PC-3 (cell line): ENCODE data around the gene ROGDI. TPM values are rescaled to one million over a fixed set of nuclear protein-coding genes. Genes with fewer than 3 reads are reported as not detected.

Experiments used
- ATAC-seq: fragments of 200-7000 bp; cut with Tn5 transposase; 2 replicates; pipeline ENCODE4 v1.9.1; 2020; ENCODE audit warnings: mild to moderate bottlenecking, moderate library complexity
- BruUV-seq: library from RNA; stranded (reverse); fragments of 400-500 nt; replicated peaks from 2 replicates; lab custom pipeline; 2021; lab: Mats Ljungman, UMichigan
- CTCF ChIA-PET: fragments of 300-600 bp; sonication (Branson Sonifier 250); formaldehyde crosslinking; loops from one replicate; lab custom pipeline; 2022; ENCODE audit warnings: antibody characterized with exemption; lab: Charles Lee
- POLR2A ChIA-PET: fragments of 300-600 bp; sonication (Branson Sonifier 250); formaldehyde crosslinking; loops from one replicate; lab custom pipeline; 2022; ENCODE audit warnings: antibody characterized with exemption; ENCODE audit not compliant: unreplicated experiment; lab: Charles Lee
- DNase-seq: peaks from one replicate; pipeline ENCODE4 v3.0.0-alpha.2; 2015
- H2AFZ ChIP-seq: fragments of 300-600 bp; sonication (generic); 2 replicates; pipeline ENCODE4 v1.6.0; 2016; ENCODE audit warnings: antibody characterized with exemption, low read length
- H3F3A ChIP-seq: fragments of 300-600 bp; sonication (generic); one replicate; pipeline ENCODE4 v1.6.0; 2017; ENCODE audit warnings: antibody characterized with exemption, low read length, control low read depth, mild to moderate bottlenecking; ENCODE audit not compliant: unreplicated experiment
- H3K27ac ChIP-seq: fragments of 300-600 bp; sonication (generic); 2 replicates; pipeline ENCODE4 v1.5.1; 2016; ENCODE audit warnings: mild to moderate bottlenecking, low read length
- H3K27me3 ChIP-seq: fragments of 300-600 bp; sonication (generic); 2 replicates; pipeline ENCODE4 v1.6.1; 2016; ENCODE audit warnings: low read length, mixed read lengths
- H3K36me3 ChIP-seq: fragments of 300-600 bp; sonication (generic); 2 replicates; pipeline ENCODE4 v1.6.1; 2016; ENCODE audit warnings: low read depth, mixed run types, low read length, mixed read lengths
- H3K4me1 ChIP-seq: fragments of 300-600 bp; sonication (generic); 2 replicates; pipeline ENCODE4 v1.5.1; 2016; ENCODE audit warnings: low read length; ENCODE audit not compliant: insufficient read depth
- H3K4me2 ChIP-seq: fragments of 300-600 bp; sonication (generic); 2 replicates; pipeline ENCODE4 v1.6.0; 2016; ENCODE audit warnings: low read length
- H3K4me3 ChIP-seq: fragments of 300-600 bp; sonication (generic); 2 replicates; pipeline ENCODE4 v1.5.1; 2016; ENCODE audit warnings: mild to moderate bottlenecking, low read length, mixed read lengths
- H3K79me2 ChIP-seq: fragments of 300-600 bp; sonication (generic); 2 replicates; pipeline ENCODE4 v1.6.1; 2017; ENCODE audit warnings: low read length, mixed read lengths
- H3K9ac ChIP-seq: fragments of 300-600 bp; sonication (generic); 2 replicates; pipeline ENCODE4 v1.6.0; 2016; ENCODE audit warnings: mild to moderate bottlenecking, low read length
- H3K9me2 ChIP-seq: fragments of 300-600 bp; sonication (generic); replicated peaks from 2 replicates; pipeline ENCODE4 v1.6.1; 2016; ENCODE audit warnings: mixed run types, low read length, mixed read lengths
- H3K9me3 ChIP-seq: fragments of 300-600 bp; sonication (generic); 2 replicates; pipeline ENCODE4 v1.6.1; 2016; ENCODE audit warnings: low read length, mixed read lengths
- H4K20me1 ChIP-seq: fragments of 300-600 bp; sonication (generic); 2 replicates; pipeline ENCODE4 v1.6.1; 2016; ENCODE audit warnings: low read length, mixed read lengths
- EZH2 ChIP-seq: fragments of 300-600 bp; sonication (generic); IDR thresholded peaks from one replicate; pipeline ENCODE4 v1.6.1; 2017; ENCODE audit warnings: antibody characterized with exemption, mild to moderate bottlenecking, low read length; ENCODE audit not compliant: unreplicated experiment
- EZH2phosphoT487 ChIP-seq: fragments of 300-600 bp; sonication (generic); IDR thresholded peaks from 2 replicates; pipeline ENCODE4 v1.6.1; 2018; ENCODE audit warnings: mild to moderate bottlenecking, antibody characterized with exemption, low read length, borderline replicate concordance
- intact Hi-C: fragments of 100-400 bp; cut with micrococcal nuclease; formaldehyde crosslinking; loops from 2 replicates; pipeline ENCODE4 v1.9.0; 2023
- total RNA-seq: library from RNA; depleted of rRNA; stranded (reverse); fragments of >200 nt; gene quantifications from 2 replicates; pipeline ENCODE4 v1.2.3, GENCODE V29; 2014
- TF ChIP-seq, protein P1 (sequence below): fragments of 300-600 bp; sonication (generic); conservative IDR thresholded peaks from 2 replicates; pipeline ENCODE4 v1.5.1; 2017; ENCODE audit warnings: antibody characterized with exemption, low read depth, mild to moderate bottlenecking, low read length

ROGDI gene
- total RNA-seq, 1 experiment from 2014 or later, result 23.3 TPM

DNA sequence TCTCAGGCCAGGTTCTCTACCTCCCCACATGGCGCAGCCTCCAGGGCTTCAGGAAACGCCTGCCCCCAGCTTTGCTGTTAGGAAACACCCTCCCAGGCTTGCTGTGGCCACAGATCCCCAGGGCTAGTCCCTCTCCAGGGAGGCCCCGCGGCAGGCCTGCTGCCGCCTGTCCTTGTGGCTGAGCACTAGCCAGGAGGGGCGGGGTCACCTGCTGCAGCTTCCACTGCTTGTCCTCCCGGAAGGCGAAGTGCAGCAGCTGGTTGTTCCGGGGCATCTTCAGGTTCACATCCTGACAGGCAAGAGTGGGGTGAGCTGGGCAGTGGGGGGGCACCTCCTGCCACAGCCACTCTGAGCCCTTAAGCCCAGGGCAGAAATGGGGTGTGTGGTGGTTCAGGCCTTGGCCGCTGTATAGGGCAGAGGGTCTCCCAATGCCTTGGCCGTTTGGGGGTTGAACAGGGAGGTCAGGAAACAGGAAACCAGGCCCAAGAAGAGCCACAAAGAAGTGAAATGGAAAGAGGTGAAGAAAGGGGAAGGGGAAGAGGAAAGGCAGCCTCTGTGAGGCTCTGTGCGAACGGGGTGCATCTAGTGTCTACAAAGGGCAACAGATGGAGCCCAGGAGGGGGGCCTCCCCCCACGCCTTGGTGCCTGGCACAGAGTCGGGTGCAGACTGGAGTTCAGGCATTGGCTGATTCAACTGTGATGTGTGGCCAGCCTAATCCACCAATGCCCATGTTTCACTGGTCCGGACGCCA, 2.0 kb downstream of the ROGDI start:
- intact Hi-C loops, result loop anchor here (5.0 to 10.0 kb wide), 2 partner anchors 68 to 154 kb away; partner anchors contain the start of genes ANKS3, DNAAF8 and SEC14L5
- no peaks in the 10 kb centered on the region for H3K36me3 ChIP-seq
- ATAC-seq (no peak), DNase-seq (no peak)
- TF ChIP-seq, protein P1, sequence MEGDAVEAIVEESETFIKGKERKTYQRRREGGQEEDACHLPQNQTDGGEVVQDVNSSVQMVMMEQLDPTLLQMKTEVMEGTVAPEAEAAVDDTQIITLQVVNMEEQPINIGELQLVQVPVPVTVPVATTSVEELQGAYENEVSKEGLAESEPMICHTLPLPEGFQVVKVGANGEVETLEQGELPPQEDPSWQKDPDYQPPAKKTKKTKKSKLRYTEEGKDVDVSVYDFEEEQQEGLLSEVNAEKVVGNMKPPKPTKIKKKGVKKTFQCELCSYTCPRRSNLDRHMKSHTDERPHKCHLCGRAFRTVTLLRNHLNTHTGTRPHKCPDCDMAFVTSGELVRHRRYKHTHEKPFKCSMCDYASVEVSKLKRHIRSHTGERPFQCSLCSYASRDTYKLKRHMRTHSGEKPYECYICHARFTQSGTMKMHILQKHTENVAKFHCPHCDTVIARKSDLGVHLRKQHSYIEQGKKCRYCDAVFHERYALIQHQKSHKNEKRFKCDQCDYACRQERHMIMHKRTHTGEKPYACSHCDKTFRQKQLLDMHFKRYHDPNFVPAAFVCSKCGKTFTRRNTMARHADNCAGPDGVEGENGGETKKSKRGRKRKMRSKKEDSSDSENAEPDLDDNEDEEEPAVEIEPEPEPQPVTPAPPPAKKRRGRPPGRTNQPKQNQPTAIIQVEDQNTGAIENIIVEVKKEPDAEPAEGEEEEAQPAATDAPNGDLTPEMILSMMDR, result no peak
- TF ChIP-seq EZH2 (no peak), EZH2phosphoT487 (no peak)
- H3K27ac ChIP-seq, result no peak overlapping the region
- H2AFZ ChIP-seq, result no peak overlapping the region
- no peak overlapping the region for H3K4me2 ChIP-seq
- POLR2A ChIA-PET, result no interaction called here
- no peaks in the 10 kb centered on the region for H3K9me3 ChIP-seq
- H4K20me1 ChIP-seq, result no peaks in the 10 kb centered on the region
- CTCF ChIA-PET, result no interaction called here
- no peak overlapping the region for H3K9ac ChIP-seq
- no peaks in the 10 kb centered on the region for H3K27me3 ChIP-seq
- peaks cover 14% of the 10 kb centered on the region for H3K4me1 ChIP-seq
- no peaks in the 10 kb centered on the region for H3K79me2 ChIP-seq
- BruUV-seq, result no TSS peak
- H3K9me2 ChIP-seq, result no peaks in the 10 kb centered on the region
- H3F3A ChIP-seq, result no peaks in the 10 kb centered on the region
- no peak overlapping the region for H3K4me3 ChIP-seq

DNA sequence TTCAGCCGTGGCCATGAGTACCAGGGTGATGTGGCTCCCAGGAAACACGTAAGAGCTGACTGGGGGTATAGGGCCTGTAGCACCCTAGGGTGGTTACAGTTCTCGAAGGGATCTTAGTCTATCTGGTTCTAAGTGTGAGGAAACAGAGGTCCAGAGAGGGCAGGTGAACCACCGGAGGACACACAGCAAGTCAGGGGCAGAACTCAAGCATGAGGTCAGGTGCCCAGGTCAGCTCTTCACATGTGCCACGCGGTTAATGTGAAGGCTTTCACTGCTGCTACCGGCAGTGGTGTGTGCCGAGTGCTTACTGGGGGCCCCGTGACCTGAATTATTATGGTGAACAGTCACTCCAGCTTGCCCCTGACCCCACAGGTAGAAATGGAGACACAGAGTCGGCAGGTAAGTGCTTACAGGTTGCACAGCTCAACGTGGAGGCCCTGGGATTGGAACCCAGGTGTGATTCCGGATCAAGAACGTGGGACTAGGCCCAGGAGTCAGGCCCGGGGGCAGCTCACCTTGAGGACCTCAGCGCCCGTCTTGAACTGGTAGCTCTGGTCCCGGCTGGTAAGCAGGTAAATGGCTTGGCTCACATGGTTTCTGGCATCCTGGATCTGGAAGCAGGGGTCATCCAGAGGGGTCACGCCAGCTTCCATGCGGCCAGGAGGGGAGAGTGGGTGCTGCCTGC, 3.1 kb downstream of the ROGDI start:
- no peak overlapping the region for H3K9ac ChIP-seq
- ChIA-PET POLR2A (no interaction called here), CTCF (no interaction called here)
- H3F3A ChIP-seq, result no peaks in the 10 kb centered on the region
- H3K4me2 ChIP-seq, result no peak overlapping the region
- H3K4me3 ChIP-seq, result no peak overlapping the region
- no peaks in the 10 kb centered on the region for H4K20me1 ChIP-seq
- no peaks in the 10 kb centered on the region for H3K27me3 ChIP-seq
- TF ChIP-seq EZH2phosphoT487, result no peak
- TF ChIP-seq EZH2, result no peak
- TF ChIP-seq, protein P1, result no peak
- ATAC-seq (no peak), DNase-seq (no peak)
- H2AFZ ChIP-seq, result no peak overlapping the region
- peaks cover 14% of the 10 kb centered on the region for H3K4me1 ChIP-seq
- H3K9me3 ChIP-seq, result no peaks in the 10 kb centered on the region
- no peaks in the 10 kb centered on the region for H3K9me2 ChIP-seq
- no peaks in the 10 kb centered on the region for H3K79me2 ChIP-seq
- H3K36me3 ChIP-seq, result no peaks in the 10 kb centered on the region
- no TSS peak for BruUV-seq
- no peak overlapping the region for H3K27ac ChIP-seq
- intact Hi-C loops, result no loop called here

DNA sequence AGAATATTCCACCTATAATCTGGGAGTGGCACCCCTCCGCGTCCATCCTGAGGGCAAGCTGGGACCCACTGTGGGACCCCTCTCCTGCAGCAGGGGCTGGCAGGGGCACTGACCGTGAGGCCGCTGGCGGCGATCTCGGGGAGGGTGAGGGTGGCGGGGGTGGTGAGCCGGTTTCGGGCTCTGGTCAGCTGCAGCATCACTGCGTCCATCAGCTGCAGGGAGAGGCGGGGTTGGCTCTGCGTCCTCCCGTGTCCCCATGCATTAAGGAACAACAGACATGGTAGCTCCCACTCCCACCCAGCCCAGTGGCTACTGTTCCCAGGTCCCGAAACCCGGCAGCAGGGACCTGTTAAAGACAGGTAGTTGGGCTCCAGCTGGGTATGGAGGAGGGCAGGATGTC, 4.0 kb downstream of the ROGDI start:
- Histone ChIP-seq H3K9me3 (no peaks in the 10 kb centered on the region), H3F3A (no peaks in the 10 kb centered on the region), H3K4me2 (no peak overlapping the region), H3K9ac (no peak overlapping the region), H3K27me3 (no peaks in the 10 kb centered on the region), H3K4me3 (no peak overlapping the region), H3K4me1 (peaks cover 13% of the 10 kb centered on the region), H3K9me2 (no peaks in the 10 kb centered on the region), H3K36me3 (no peaks in the 10 kb centered on the region), H2AFZ (no peak overlapping the region), H4K20me1 (no peaks in the 10 kb centered on the region), H3K79me2 (no peaks in the 10 kb centered on the region), H3K27ac (no peak overlapping the region)
- ChIA-PET POLR2A (no interaction called here), CTCF (no interaction called here)
- DNase-seq (no peak), ATAC-seq (no peak)
- intact Hi-C loops, result no loop called here
- no peak for TF ChIP-seq EZH2
- TF ChIP-seq, protein P1, result no peak
- no peak for TF ChIP-seq EZH2phosphoT487
- no TSS peak for BruUV-seq
